Cardiac muscle cell (in vitro differentiated cells and primary cell): ENCODE results near the gene ABHD4. TPM values are rescaled to one million over a fixed set of nuclear protein-coding genes. Genes with fewer than 3 reads are reported as not detected.

ENCODE experiments used
- DNase-seq, 2 donors: peaks; one replicate each; pipeline versions ENCODE4 v3.0.0 to v3.0.0-alpha.2; 2010 to 2017; ENCODE audit warnings: low read depth in 1 of 2, low spot score in 1 of 2
- H3K27ac ChIP-seq: fragments of 200-600 bp; sonication (generic); 2 replicates; pipeline ENCODE4 v1.5.1; 2016
- H3K27me3 ChIP-seq: fragments of 200-600 bp; sonication (generic); 2 replicates; pipeline ENCODE4 v1.6.0; 2016; ENCODE audit warnings: control low read depth
- H3K36me3 ChIP-seq: fragments of 200-600 bp; sonication (generic); 2 replicates; pipeline ENCODE4 v1.5.1; 2016; ENCODE audit warnings: control low read depth
- H3K4me1 ChIP-seq: fragments of 200-600 bp; sonication (generic); 2 replicates; pipeline ENCODE4 v1.8.1; 2017; ENCODE audit warnings: low read depth, mild to moderate bottlenecking, mixed run types
- H3K4me3 ChIP-seq: fragments of 200-600 bp; sonication (generic); 2 replicates; pipeline ENCODE4 v1.5.1; 2016; ENCODE audit warnings: mild to moderate bottlenecking
- H3K9me3 ChIP-seq: fragments of 200-600 bp; sonication (generic); 2 replicates; pipeline ENCODE4 v1.5.1; 2017; ENCODE audit warnings: low read depth, mild to moderate bottlenecking, control low read depth
- CTCF ChIP-seq: IDR thresholded peaks from 2 replicates; pipeline ENCODE4 v1.5.1; 2012; ENCODE audit warnings: low read depth, mild to moderate bottlenecking, low read length
- polyA plus RNA-seq: library from polyadenylated mRNA; unstranded; fragments of >200 nt; fragmentation: Nextera tagmentation; extraction: Ambion mirVana; gene quantifications from 2 replicates; pipeline ENCODE4 v1.2.1, GENCODE V29; 2016
- total RNA-seq: library from RNA; depleted of rRNA; stranded (reverse); fragments of >200 nt; gene quantifications from 2 replicates; pipeline ENCODE4 v1.2.3, GENCODE V29; 2016

The ABHD4 gene
- total and polyA plus RNA-seq, 2 experiments from 2014 or later = 33.4 to 43.5 TPM

- Histone ChIP-seq H3K36me3 (no peaks in the 10 kb centered on the region), H3K27ac (no peak overlapping the region), H3K27me3 (no peaks in the 10 kb centered on the region), H3K4me1 (no peaks in the 10 kb centered on the region), H3K9me3 (no peaks in the 10 kb centered on the region), H3K4me3 (no peak overlapping the region)
- TF ChIP-seq CTCF = no peak
- DNase-seq = no peak
Observed at GRCh38 chr14:22555384-22556011, 42.6 kb upstream of the ABHD4 start.

GRCh38 chr14:22556021-22556989 is 41.8 kb upstream of the ABHD4 start:
- no peaks in the 10 kb centered on the region for H3K27me3 ChIP-seq
- H3K27ac ChIP-seq = no peak overlapping the region
- H3K4me1 ChIP-seq = peaks cover 7% of the 10 kb centered on the region
- DNase-seq = peak in 1 of 2 donors; percentile 82
- no peaks in the 10 kb centered on the region for H3K9me3 ChIP-seq
- H3K36me3 ChIP-seq = no peaks in the 10 kb centered on the region
- no peak overlapping the region for H3K4me3 ChIP-seq
- TF ChIP-seq CTCF = no peak

- peak; percentile 80 to 86 for DNase-seq
- no peaks in the 10 kb centered on the region for H3K9me3 ChIP-seq
- peak overlapping the region; percentile 22 for H3K4me3 ChIP-seq
- peak; percentile 99 for TF ChIP-seq CTCF
- no peaks in the 10 kb centered on the region for H3K27me3 ChIP-seq
- peaks cover 13% of the 10 kb centered on the region for H3K4me1 ChIP-seq
- no peaks in the 10 kb centered on the region for H3K36me3 ChIP-seq
- H3K27ac ChIP-seq = no peak overlapping the region
Observed at GRCh38 chr14:22556990-22557623, 41.0 kb upstream of the ABHD4 start.

GRCh38 chr14:22557846-22558220 is 40.3 kb upstream of the ABHD4 start:
- H3K27me3 ChIP-seq = no peaks in the 10 kb centered on the region
- H3K9me3 ChIP-seq = no peaks in the 10 kb centered on the region
- H3K36me3 ChIP-seq = no peaks in the 10 kb centered on the region
- DNase-seq = no peak
- no peak for TF ChIP-seq CTCF
- H3K4me1 ChIP-seq = peaks cover 13% of the 10 kb centered on the region
- no peak overlapping the region for H3K4me3 ChIP-seq
- H3K27ac ChIP-seq = no peak overlapping the region

- H3K4me1 ChIP-seq = peaks cover 13% of the 10 kb centered on the region
- TF ChIP-seq CTCF = peak; percentile 39
- no peaks in the 10 kb centered on the region for H3K9me3 ChIP-seq
- no peak for DNase-seq
- no peak overlapping the region for H3K27ac ChIP-seq
- no peaks in the 10 kb centered on the region for H3K27me3 ChIP-seq
- H3K4me3 ChIP-seq = no peak overlapping the region
- no peaks in the 10 kb centered on the region for H3K36me3 ChIP-seq
Observed at GRCh38 chr14:22558221-22558913, 39.7 kb upstream of the ABHD4 start.
